Stimulated activated naive CD4-positive, alpha-beta T cell treated with Interleukin-2 at 50 U/mL for 16 hours (primary cell): ENCODE results near the gene EIF3M.

Source experiments
- DNase-seq: peaks from one replicate; lab custom pipeline; 2025; lab: John Stamatoyannopoulos, UW

Gene EIF3M

DNA sequence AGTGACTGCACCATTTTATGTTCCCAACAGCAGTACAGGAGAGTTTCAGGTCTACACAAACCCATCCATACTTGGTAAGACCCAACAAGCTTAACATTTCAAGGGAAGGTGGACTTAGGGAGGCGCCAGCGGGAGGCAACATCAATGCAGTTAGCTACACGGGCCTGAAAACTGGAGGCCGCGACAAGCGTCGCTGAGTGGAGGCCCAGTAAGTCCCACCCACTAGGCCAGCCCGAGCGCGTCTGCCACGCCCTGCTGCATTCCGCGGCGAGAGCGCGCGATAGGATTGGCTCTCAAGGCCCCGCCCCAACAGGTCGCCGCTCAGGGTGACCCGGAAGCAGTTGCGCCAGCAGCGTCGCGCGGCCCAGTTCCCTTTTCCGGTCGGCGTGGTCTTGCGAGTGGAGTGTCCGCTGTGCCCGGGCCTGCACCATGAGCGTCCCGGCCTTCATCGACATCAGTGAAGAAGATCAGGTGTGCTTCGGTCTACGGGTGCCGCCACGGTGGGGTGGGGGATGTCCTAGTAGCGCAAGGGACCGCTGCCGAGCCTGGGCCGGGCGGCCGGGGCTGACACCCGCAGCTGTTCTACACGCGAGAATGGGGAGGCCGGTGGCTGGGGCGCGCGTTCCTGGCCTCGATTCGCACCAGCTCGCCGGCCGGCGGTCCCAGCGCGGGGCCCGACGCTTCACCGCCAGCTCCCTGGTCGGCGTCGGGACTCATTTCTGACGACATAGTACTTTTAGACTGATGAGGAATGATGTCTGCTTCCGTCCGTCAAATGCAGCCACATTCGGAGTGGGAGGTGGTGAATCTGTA is at the start of gene EIF3M:
Gene EIF3M (plus strand): TSS at position 373 of the 813 bp plus-strand sequence. CDS start 57 bp downstream, at position 430.
- peak; percentile 95 for DNase-seq

DNA sequence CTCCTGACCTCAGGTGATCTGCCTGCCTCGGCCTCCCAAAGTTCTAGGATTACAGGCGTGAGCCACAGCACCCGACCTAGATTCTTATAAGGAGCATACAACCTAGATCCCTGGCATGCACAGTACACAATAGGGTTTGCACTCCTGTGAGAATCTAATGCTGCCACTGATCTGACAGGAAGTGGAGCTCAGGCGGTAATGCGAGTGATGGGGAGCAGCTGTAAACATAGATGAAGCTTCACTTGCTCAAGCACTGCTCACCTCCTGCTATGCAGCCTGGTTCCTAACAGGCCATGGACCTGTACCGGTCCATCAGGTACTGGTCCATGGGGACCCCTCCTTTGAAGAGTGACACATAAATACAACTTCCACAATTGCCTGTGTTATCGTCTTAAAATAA is 44.8 kb upstream of the EIF3M start:
- DNase-seq, result no peak

DNA sequence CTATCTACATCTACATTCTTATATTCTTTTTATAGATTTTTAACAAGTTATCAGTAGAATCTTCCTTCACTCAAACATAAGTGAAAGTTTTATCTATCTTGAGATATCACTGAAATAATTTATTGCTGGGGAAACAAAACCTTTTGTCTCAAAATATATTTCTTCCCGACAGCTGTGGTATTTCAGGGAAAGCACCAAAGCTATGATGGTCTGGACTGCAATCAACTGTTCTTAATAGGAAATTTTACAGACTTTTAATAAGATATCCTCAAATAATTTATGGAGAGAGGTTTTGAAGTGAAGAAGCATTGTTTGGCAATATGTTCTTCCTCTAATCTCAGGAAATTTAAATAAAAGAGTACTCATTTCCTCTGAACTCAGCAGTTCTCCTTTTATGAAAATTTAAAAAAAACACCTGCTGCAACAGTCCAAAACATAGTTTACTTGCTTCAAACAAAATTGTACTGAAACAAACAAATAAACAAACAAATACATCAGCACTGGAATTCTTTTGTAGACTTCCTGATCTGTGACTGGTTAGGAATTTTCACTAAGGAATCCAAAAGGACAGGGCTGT is 33.9 kb upstream of the EIF3M start:
- no peak for DNase-seq

DNA sequence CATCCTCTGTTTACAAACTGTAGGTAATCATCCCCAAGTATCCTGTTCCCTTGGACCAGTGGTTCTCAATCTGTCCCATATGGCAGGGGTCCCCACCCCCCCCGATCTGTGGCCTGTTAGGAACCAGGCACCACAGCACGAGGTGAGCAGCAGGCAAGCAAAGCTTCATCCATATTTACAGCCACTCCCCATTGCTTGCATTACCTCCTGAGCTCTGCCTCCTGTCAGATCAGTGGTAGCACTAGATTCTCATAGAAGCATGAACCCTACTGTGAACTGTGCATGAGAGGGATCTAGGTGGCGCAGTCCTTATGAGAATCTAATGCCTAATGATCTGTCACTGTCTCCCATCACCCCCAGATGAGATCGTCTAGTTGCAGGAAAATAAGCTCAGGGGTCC is 33.4 kb upstream of the EIF3M start:
- DNase-seq, result no peak

DNA sequence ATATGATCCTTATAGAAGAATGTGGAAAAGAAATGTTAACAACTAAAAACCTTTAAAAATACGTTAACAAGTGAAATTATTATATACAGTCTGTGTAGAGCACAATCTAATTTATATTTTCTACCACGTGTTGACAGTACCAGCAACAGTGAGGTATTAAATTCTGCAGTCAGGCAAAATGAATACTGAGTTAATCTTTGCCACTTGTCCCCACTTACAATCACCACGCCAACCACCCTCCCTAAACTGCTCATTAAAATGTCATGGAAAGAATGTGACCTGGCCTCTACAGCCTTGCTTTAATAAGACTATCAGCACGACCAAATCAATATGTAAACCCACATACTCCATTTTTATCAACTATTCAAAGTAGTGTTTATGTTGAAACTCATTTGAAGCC is 28.5 kb upstream of the EIF3M start:
- no peak for DNase-seq

DNA sequence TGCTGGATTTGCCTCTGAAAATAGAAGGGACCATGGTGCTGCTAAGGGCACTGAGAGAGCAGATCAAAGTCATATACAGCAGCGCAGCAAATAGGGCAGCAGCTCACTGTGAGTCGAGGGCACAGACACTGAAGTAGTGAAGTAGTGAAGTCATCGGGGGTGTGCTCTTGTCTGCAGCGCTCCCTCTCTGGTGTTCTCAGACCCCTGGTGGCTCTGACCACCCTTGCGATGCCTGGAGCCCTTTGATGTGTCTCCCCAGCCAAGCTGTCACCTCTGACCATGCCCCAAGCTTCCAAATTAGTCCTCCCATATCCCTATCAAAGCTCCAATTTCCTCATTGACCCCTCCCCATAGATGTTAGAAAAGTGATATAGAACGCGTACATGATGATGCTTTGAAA is 27.7 kb upstream of the EIF3M start:
- DNase-seq, result no peak

DNA sequence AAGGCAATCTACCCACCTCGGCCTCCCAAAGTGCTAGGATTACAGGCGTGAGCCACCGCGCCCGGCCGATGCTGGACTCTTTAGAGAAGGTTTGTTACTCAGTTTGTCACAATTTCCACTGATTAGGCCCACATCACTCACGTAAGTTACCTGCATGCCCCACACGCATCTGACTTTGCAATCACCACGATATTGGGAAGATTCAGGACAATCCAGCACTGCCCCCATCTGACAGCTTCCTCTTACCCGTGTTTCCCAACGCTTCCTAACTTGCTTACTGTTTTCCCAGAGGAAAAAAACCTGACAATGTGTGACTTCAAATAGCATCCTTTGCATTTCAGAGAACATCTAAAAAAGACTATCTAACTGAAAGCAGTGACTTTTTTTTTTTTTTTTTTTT is 21.8 kb upstream of the EIF3M start:
- no peak for DNase-seq

DNA sequence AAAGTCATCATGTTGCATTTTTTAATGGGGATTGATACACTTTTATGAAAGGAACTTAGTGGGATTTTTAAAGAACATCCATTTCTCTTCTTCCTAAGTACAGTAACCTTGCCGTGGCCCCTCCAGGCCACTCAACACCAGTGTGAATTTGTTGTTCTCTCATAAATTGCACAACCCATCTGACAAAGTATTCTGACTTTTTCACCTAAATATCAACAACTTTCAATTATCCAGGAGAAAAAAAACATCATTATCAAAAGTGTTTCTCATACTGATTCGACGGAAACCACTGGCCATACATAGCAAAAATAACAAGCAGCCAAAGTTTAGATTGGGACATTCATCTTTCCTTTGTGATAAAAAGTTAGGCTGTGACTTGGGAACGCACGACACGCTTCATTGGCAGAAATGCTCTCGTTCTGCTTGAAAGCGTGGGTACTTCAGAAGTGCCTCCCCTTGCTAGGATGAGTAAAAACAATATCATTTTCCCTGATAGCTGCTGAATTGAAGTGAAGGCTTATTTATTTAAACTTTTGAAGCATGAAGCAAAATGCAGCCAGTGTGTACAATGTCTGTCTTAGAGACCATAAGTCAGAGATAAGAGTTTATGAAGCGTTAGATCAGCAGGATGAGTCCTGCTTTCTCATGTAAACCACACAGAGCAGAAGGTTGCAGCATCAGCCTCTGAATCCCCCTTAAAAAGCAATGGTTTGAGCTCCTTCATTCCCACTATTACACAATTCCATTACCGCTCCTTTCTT is 20.6 kb upstream of the EIF3M start:
- no peak for DNase-seq

DNA sequence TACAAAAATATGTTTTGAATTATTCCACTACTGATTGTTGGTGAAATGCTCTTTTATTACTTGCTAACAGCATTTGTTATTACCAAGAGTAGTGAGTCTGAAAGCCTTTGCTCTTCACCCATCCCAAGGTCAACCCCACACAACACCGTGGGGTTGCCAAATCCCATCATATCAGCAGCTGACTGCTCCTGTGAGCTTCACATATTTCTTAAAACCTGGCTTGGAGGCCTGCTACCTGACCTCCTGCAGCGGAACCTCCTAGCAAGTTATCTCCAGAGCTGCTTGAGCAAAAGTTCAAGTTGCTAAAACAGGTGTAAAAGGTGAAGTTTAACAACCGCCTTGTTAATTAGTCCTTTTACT is 20.1 kb upstream of the EIF3M start:
- DNase-seq, result no peak

DNA sequence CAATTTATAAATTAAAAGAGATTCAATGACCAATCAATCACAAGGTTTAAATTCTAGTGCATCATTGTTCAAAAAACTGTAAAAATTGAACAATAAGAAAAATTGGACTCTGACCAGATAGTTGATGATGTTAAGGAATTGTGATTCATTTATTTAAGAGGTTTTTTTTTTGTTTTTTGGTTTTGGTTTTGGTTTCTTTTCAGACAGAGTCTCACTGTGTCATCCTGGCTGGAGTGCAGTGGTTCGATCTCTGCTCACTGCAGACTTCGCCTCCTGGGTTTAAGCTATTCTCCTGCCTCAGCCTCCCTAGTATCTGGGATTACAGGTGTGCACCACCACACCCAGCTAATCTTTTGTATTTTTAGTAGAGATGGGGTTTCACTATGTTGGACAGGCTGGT is 17.1 kb upstream of the EIF3M start:
- no peak for DNase-seq

DNA sequence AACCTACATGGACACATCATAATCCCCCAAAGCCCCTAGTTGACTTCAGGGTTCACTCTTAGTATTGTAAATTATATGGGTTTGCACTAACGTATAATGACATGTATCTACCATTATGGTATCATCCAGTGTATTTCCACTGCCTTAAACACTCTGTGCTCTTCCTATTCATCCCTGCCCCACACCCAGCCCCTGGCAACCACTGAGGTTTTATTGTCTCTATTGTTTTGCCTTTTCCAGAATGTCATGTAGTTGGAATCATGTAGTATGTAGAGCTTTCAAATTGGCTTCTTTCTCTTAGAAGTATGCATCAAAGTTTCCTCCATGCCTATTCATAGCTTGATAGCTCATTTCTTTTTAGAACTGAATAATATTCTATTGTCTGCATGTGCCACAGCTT is 16.5 kb upstream of the EIF3M start:
- no peak for DNase-seq

DNA sequence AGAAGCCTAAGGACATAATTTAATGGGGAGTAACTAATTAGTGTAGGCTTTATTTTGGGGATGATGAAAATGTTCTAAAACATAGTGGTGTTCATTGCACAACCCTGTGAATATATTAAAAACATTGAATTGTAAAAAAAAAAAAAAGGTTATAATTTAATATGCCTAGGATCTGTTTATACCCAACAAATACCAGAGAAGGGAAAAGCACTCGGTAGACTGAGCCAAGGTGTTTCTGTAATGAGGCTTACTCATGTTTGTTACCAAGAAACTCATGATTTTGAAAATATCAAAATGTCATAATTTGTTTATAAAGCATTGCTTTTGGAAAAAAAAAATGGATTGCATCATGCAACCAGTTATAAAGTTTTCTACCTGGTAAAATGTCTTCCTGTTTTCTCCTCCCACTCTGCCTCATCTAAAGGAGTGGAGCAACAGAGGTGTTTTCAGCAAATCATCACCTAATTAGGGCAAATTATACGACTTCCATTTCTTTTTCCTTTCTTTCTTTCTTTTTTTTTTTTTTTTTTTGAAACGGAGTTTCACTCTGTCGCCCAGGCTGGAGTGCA is 14.2 kb upstream of the EIF3M start:
- DNase-seq, result no peak

DNA sequence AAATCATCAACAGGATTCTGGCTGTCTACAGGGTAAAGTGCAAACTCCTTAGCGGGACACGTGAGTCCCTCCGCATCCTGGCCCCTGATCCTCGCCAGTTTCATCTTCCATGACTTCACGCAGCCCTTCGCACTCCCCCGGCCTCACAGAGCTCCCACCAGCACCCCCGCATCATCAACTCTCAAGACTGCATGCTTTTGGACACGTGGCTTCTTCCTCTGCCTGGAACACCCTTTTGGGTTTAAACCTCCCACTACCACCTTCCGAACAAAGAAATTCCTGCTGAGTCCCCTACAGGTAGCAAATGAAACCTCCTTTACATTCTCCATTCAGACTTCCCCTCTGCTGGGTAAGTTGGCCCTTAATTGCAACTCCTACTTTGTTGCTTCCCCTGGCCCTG is 12.6 kb upstream of the EIF3M start:
- DNase-seq, result no peak

DNA sequence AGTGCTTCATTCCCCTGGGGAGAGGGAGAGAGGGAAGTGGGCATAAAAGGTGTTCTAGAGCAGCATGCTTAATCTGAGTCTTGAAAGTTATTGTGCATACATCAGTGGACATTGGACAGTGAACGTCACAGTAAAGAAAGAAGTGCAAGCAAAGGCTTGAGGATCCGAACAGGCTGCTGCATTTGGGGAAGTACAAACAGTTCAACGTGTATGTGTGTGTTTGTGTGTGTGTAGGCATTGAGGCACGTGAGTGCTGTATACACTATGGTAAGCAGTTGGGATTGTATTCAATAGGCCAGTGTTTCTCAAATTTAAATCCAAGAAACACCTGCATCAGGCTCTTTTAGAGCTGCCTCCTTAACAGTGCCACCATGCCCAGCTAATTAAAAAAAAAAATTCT is 10.4 kb upstream of the EIF3M start:
- no peak for DNase-seq

DNA sequence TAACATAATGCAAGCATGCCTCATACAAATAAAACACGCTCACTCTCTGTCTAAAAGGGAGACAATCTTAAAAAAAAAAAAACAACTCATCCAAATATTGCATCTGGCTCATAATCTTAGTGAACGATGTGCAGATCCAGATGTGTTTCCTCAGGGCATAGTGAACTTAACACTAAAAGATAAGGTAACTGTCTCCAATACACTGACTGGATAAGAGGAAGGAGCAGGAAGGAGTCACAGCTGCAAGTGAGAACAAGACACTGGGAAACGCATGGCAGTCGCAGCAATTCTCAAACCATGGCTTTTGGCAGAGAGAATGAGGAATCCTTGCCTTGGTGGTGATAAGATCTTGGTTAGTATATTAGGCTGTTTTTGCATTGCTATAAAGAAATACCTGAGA is 9.2 kb upstream of the EIF3M start:
- DNase-seq, result no peak

DNA sequence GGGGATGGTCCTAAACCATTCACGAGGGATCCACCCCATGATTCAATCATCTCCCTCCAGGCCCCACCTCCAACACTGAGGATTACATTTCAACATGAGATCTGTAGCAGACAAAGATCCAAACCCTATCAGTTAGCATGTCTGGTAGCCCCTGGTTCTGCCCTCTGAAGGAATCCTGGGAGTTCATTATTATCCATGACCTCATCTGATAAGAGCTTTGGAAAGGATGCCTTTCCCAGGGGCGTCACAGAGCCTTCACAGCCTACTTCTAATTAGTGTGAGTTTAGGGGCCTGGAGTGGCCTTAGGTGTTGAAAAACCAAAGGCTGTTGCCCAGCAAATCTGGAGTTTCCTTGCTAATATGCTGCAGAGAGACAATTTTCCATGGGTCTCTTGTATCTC is 8.6 kb upstream of the EIF3M start:
- DNase-seq, result no peak

DNA sequence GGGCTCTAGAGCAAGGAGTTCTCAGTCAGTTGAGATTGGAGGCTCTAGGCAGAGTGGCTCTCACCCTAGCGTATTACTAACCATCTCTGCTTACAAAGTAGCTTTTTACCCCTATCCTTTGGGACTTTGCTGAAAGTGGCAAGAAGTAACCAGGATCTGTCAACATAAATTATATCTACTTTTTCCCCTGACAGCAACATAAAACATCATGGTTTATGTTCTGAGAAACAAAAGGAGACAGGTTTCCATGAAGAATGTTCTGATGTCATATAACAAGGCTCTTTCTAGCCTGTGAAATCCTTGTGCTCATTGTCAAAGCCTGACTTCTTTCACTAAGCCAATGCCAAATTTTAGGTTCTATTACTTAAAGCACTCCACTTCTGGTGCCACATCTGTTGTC is 7.2 kb upstream of the EIF3M start:
- DNase-seq, result no peak

DNA sequence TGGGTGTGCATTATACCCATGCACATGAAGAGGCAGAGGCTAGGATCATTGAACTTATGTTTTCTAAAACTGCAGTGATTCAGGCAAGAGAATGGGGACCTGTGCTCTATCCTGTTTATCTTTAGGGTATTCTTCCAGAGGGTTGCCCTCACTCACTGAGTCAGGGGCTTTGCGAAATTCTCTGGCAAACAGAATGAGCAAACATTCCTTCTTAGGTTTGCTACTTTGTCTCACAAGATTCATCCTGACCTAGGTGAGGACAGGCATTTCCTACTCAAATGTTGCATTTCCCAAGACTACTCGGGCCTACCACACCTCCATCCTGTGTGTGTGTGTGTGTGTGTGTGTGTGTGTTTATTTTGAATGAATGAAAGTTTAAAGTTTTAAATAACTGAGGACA is 2.7 kb upstream of the EIF3M start:
- DNase-seq, result no peak

DNA sequence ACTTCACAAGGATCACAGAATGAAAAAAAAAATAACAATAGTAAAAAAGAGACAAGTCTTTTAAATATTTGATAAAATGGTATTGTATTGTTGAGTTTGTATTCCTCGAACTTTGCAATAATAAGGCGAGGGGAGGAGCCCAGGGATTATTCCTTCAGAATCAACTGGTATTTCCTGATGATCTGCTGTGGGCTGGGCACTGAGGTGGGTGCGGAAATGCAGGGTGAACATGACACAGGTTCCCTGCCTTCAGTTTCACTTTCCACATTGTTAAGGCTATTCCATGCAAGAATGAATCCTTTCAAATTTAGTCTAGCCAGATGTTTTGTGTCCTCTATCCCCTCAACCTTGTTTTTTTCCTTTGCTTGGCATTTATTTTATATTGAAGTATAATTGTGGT is 2.1 kb upstream of the EIF3M start:
- DNase-seq, result no peak

DNA sequence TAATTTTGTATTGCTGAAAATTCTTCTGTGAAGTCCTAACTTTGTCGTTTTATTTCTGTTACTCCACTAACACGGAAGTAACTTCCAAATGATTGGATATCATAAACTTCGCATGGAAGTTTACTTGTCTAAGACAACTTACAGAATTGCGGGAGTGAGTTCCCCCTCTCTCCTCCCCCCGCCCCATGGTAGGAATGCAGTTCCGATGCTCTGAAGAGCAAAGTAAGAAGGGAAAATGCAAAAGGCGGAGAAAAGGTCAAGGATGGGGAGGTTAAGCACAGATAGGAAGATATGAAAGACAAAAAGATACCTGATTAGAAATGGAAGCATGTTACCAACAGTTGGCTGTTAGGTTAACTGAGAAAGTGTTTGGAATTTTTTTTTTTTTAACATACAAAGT is 1.3 kb downstream of the EIF3M start:
- no peak for DNase-seq

DNA sequence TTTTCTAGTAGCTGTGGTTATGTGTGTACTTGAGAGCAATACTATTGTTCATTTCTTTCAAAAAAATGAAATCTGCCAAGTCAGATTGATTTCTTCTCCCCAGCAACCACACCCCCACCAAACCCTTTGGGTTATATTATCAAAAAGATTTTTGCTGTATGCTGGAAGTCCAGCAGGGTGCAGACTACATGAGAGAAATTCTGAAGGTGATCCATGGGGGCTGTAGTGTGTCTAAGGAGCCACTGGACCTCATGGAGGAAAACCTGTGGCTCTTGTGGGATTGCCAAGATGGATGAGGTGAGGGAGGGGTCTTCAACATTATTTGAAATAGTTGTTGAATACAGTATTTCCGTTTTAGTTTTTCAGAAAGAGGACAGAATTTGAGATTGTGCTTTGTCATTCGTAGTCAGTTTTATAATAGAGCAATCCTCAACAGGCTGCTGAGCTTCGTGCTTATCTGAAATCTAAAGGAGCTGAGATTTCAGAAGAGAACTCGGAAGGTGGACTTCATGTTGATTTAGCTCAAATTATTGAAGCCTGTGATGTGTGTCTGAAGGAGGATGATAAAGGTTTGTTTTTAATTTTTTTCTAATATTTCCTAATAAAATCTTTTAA is 3.1 kb downstream of the EIF3M start:
- no peak for DNase-seq

DNA sequence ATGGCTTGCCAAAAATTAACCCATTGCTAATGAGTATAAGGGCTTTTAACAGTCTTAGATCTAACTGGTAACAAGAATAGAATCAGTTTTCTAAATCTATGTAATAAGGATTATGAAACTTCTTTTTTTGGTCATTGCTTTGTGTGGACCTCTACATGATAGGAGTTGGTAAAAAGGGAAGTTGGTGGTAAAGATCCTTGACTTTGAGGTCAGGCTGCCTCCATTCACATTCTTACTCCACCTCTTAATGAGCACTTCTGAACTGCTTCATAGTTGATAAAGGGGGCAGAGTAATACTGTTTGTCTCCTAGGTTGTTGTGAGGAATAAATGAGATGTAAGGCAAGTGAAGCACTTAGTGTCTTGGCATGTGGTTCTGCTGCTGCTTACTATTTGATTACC is 10.6 kb downstream of the EIF3M start:
- no peak for DNase-seq

DNA sequence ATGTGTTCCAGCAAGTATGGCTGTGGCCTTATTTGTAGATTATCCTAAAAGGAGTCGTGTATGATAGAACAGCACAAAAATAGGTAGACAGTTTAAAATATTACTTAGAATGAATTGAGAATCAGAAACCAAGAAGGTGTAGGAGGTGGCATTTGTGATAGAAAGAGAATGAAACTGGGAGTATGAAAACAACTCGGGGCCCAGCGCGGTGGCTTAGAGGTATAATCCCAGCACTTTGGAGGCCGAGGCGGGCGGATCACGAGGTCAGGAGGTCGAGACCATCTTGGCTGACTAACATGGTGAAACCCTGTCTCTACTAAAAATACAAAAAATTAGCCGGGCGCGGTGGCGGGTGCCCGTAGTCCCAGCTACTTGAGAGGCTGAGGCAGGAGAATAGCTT is 12.5 kb downstream of the EIF3M start:
- DNase-seq, result peak; percentile 47
